NCI-H146 treated with DMSO at 0.1 percent for 48 hours (cell line): ENCODE measurements around the gene MMP21.

ENCODE experiments used
- DNase-seq: peaks from one replicate; lab custom pipeline; 2025; ENCODE audit not compliant: unreplicated experiment; lab: John Stamatoyannopoulos, UW

Gene MMP21

GRCh38 chr10:125765835-125766234 is 9.8 kb downstream of the MMP21 start:
- DNase-seq = no peak

GRCh38 chr10:125762692-125763648 is 12.7 kb downstream of the MMP21 start:
- no peak for DNase-seq

- no peak for DNase-seq
Measured at GRCh38 chr10:125761961-125762360, 13.7 kb downstream of the MMP21 start.

- no peak for DNase-seq
Measured at GRCh38 chr10:125757742-125758141, 17.9 kb downstream of the MMP21 start.

DNA sequence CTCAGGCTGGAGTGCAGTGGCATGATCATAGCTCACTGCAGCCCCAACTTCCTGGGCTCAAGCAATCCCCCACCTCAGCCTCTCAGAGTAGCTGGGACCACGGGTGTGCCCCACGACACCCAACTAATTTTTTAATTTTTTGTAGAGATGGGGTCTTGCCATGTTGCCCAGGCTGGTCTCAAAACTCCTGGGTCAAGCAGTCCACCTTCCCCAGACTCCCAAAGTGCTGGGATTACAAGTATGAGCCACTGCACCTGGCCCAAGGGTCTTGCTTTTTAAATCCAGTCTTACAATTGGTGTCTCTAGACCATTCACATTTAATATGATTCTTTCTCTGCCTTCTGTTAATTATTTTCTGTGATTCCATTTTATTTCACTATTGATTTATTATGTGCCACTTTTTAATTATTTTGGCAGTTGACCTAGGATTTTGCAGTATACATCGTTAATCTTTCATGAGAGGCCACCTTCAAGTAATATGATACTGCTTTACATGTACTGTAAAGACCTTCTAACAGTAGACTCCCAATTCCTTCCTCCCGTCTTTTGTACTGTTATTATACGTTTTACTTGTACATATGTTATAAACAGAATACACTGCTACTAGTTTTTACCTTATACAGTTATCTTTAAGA is 18.7 kb downstream of the MMP21 start:
- no peak for DNase-seq

- DNase-seq = no peak
Measured at GRCh38 chr10:125756196-125756595, 19.4 kb downstream of the MMP21 start.

- no peak for DNase-seq
Measured at GRCh38 chr10:125747417-125747816, 28.2 kb downstream of the MMP21 start.

DNA sequence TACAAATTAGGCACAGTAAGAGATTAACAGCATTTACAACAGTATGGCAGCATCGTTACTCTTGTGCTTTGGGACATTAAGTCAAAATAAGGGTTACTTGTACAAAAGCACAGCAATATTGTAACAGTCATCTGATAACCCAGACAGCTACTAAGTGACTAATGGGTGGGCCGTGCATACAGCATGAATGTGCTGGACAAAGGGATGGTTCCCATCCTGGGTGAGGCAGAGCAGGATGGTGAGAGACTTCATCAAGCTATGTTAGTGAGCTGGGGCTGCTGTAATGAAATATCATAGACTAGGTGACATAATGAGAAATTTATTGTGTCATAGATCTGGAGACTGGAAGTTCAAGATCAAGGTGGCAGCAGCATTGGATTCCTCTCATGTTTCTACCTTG is 30.7 kb downstream of the MMP21 start:
- DNase-seq = no peak

DNA sequence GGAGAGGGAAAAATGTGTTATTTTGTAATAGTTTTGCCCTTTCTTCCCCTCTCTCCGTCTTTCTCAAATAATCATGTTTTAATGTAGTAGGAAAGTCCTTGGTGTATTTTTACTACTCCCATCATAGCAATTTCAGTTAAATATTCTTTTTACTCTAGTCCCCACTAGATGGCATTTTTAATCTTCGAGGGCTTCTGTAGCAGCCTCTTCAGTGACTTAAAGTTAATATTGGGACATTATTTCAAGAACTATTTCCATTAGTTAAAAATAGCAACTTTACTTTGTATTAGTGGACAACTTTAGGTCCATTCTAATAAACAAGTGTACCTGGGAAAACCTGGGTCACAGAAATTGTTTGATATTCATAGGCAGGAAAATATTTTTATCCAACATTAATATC is 33.2 kb downstream of the MMP21 start:
- no peak for DNase-seq

- no peak for DNase-seq
Measured at GRCh38 chr10:125739994-125740679, 35.5 kb downstream of the MMP21 start.

GRCh38 chr10:125738206-125738605 is 37.4 kb downstream of the MMP21 start:
- no peak for DNase-seq

- no peak for DNase-seq
Measured at GRCh38 chr10:125734823-125735222, 40.8 kb downstream of the MMP21 start.

GRCh38 chr10:125734148-125734547 is 41.5 kb downstream of the MMP21 start:
- DNase-seq = no peak

- no peak for DNase-seq
Measured at GRCh38 chr10:125727436-125727835, 48.2 kb downstream of the MMP21 start.

DNA sequence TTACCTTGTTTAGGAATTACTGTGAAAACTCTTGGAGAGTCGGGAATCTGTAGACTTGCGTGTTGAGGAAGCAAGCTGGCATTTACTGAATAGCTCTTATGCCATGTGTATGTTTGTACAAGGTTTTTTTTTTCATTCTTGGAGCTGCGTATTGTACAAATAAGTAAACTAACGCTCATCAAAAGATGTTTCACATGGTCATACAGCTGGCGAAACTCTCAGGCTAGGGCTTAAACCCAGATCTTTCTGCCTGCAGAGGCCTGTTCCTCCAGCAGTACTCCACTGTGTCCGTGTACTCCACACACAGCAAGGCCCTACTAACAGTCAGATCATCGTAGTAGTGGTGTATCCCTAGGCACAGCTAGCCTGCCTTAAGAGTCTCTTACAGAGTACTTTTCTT is 48.7 kb downstream of the MMP21 start:
- DNase-seq = no peak

- no peak for DNase-seq
Measured at GRCh38 chr10:125722811-125723210, 52.8 kb downstream of the MMP21 start.

DNA sequence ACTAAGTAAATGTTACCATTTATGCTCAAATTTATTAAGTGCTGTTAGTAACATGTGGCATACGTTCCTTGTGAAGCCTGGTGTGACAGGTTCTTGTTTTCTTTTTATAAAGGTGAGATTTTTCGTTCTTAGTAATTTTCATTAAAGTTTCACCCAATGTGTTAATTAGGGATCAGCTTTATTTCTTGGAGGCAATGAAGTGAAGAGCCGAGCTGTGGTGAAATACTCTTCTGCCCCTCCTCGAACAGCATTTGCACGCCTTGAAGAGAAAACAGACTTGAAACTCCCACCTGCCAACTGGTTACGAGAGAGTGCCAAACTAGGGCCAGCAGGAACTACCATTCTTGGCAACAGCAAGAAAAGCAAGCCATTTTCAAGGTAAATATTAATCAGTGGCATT is 54.6 kb downstream of the MMP21 start:
- no peak for DNase-seq

- no peak for DNase-seq
Measured at GRCh38 chr10:125720002-125720382, 55.6 kb downstream of the MMP21 start.

DNA sequence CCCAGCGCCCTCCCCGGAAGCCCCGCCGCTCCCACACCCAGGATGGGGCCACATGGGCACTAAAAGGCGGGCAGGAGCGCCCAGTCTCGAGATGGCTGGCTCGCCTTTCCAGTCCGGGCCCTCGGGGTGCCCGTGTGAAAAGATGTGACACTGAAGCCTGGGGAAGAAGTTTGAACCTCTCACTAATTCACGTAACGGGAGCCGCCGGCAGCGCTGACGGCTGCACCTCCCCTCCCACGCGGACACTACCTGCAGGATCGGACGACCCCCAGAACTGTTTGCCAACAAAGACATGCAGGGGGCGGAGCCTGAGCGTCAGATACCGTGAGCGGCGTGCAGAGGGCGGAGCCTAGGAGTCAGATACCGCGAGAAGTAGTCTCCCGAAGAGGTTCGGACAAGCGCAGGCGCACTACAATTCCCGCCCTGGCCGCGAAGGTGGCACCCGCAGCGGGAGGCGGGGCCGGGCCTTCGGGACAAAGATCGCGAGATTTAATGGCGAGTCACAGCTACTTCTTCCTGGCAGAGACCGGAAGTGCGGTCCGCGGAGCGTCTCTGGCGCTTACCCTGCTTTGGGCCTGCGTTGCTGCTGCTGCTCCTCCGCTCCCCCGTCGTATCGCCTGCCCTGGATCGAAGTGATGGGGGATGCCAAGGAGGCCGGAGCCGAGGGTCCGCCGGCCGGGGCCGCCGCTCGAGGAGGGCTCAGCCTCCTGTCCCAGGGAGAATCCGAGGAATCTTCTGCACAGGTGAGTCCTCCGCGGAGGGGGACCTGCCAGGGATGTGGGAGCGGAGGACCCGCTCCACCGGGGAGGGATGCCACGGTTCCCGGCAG is 56.2 kb downstream of the MMP21 start, which contains the start of gene EDRF1:
EDRF1 (plus strand) TSS at position 537 of the 829 bp plus-strand sequence; CDS start at position 636, 99 bp downstream.
- DNase-seq = peak; percentile 96
